Sigmoid colon (tissue), 7 donors: ENCODE measurements around the gene GRIK4. TPM values are rescaled to one million over a fixed set of nuclear protein-coding genes. Genes with fewer than 3 reads are reported as not detected.

Source experiments
- DNase-seq: peaks from one replicate; pipeline ENCODE4 v3.0.0-alpha.2; 2019
- H3K27ac ChIP-seq, 4 donors: fragments of 200-600 bp; sonication (generic); one replicate each; pipeline ENCODE4 v1.5.1; 2016 to 2019; ENCODE audit warnings: mild to moderate bottlenecking in 1 of 4
- H3K27me3 ChIP-seq, 3 donors: fragments of 200-600 bp; sonication (generic); one replicate each; pipeline ENCODE4 v1.5.1; 2019; ENCODE audit warnings: mild to moderate bottlenecking in 1 of 3
- H3K36me3 ChIP-seq, 4 donors: fragments of 200-600 bp; sonication (generic); one replicate each; pipeline ENCODE4 v1.5.1; 2016 to 2019
- H3K4me1 ChIP-seq, 4 donors: fragments of 200-600 bp; sonication (generic); one replicate each; pipeline ENCODE4 v1.5.1; 2017 to 2019
- H3K4me3 ChIP-seq, 4 donors: fragments of 200-600 bp; sonication (generic); one replicate each; pipeline ENCODE4 v1.5.1; 2017 to 2019; ENCODE audit warnings: mild to moderate bottlenecking in 2 of 4, moderate library complexity in 1 of 4
- H3K9me3 ChIP-seq, 4 donors: fragments of 200-600 bp in 3 of 4; sonication (generic) in 3 of 4; one replicate each; pipeline versions ENCODE4 v1.5.1 to v1.6.1; 2013 to 2019
- EP300 ChIP-seq, 4 donors: sonication (generic); formaldehyde crosslinking; IDR thresholded peaks; one replicate each; pipeline ENCODE4 v1.6.1; 2017; ENCODE audit warnings: antibody characterized with exemption in 4 of 4
- POLR2A ChIP-seq, 2 donors: fragments of 450-650 bp; IDR thresholded peaks; one replicate each; pipeline ENCODE4 v1.6.1; 2016; ENCODE audit warnings: antibody characterized with exemption in 2 of 2, mild to moderate bottlenecking in 2 of 2, moderate library complexity in 2 of 2
- POLR2AphosphoS5 ChIP-seq, 4 donors: sonication (generic); formaldehyde crosslinking; IDR thresholded peaks; one replicate each; pipeline ENCODE4 v1.6.1; 2017; ENCODE audit warnings: antibody characterized with exemption in 4 of 4
- WGBS, 2 donors: extraction: QIAGEN DNeasy Blood & Tissue Kit; methylation state at CpG; one replicate each; pipeline ENCODE4 v1.1.7; 2013; 5-methylcytosine and 5-hydroxymethylcytosine counted together
- intact Hi-C: fragments of 100-400 bp; cut with DNase I; formaldehyde crosslinking; loops from one replicate; pipeline ENCODE4 v1.15.1; 2023
- polyA plus RNA-seq, 3 donors: library from polyadenylated mRNA; stranded (reverse); fragments of 200-250 nt; gene quantifications; one replicate each; pipeline ENCODE4 v1.2.3, GENCODE V29; 2013
- total RNA-seq, 4 donors: library from RNA; depleted of rRNA; stranded (reverse); fragments of >200 nt; gene quantifications; one replicate each; pipeline ENCODE4 v1.1.0, GENCODE V29; 2016
- TF ChIP-seq, protein P1 (sequence below), 4 experiments: fragments of 450-650 bp in 3 of 4; fragments of 200-600 bp in 1 of 4; IDR thresholded peaks; one replicate each; pipeline ENCODE4 v1.5.1; 2016 to 2019; ENCODE audit warnings: antibody characterized with exemption in 4 of 4, mild to moderate bottlenecking in 3 of 4, moderate library complexity in 2 of 4
- donor health status: healthy with polysubstance abuse.
- donor health status: Bipolar disorder and iron deficiency.
- donor health status: healthy.

The GRIK4 gene
- total and polyA plus RNA-seq, 7 donors, result 0.10 to 0.36 (median 0.27) TPM; not detected in 4

DNA sequence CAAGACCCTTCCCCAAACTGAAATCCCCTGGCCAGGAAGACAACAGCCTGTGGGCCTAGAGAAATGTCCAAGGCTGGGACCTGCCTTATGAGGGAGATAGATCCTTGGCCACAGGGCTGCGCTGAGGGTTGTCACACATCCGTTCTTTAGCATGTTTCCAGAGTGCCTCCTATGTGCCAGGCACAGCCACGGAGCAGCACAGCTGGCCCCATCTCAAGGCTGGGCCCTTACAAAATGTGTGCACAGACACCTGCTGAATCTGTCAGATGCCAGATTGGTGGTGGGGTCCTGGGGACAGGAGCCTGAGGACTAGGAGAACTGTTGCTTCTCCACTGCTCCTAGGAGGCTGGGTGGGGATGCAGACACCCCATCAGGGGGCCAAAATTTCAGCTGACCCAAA, 11.2 kb downstream of the GRIK4 start:
- TF ChIP-seq POLR2A (IDR thresholded peaks at IDR 0.05) (no peak), EP300 (IDR thresholded peaks at IDR 0.05) (no peak), POLR2AphosphoS5 (IDR thresholded peaks at IDR 0.05) (no peak)
- TF ChIP-seq, protein P1, sequence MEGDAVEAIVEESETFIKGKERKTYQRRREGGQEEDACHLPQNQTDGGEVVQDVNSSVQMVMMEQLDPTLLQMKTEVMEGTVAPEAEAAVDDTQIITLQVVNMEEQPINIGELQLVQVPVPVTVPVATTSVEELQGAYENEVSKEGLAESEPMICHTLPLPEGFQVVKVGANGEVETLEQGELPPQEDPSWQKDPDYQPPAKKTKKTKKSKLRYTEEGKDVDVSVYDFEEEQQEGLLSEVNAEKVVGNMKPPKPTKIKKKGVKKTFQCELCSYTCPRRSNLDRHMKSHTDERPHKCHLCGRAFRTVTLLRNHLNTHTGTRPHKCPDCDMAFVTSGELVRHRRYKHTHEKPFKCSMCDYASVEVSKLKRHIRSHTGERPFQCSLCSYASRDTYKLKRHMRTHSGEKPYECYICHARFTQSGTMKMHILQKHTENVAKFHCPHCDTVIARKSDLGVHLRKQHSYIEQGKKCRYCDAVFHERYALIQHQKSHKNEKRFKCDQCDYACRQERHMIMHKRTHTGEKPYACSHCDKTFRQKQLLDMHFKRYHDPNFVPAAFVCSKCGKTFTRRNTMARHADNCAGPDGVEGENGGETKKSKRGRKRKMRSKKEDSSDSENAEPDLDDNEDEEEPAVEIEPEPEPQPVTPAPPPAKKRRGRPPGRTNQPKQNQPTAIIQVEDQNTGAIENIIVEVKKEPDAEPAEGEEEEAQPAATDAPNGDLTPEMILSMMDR (IDR thresholded peaks at IDR 0.05), result no peak
- Histone ChIP-seq H3K36me3 (no peaks in the 10 kb centered on the region), H3K27me3 (no peaks in the 10 kb centered on the region), H3K4me1 (peaks cover 0 to 4% (median 0%) of the 10 kb centered on the region in 4 donors), H3K27ac (no peak overlapping the region), H3K4me3 (no peak overlapping the region), H3K9me3 (no peaks in the 10 kb centered on the region)
- WGBS, 2 donors, result 39 to 75% methylated on average over 3 of the region's 3 CpGs
- intact Hi-C loops, result no loop called here
- peak; percentile 19 for DNase-seq

DNA sequence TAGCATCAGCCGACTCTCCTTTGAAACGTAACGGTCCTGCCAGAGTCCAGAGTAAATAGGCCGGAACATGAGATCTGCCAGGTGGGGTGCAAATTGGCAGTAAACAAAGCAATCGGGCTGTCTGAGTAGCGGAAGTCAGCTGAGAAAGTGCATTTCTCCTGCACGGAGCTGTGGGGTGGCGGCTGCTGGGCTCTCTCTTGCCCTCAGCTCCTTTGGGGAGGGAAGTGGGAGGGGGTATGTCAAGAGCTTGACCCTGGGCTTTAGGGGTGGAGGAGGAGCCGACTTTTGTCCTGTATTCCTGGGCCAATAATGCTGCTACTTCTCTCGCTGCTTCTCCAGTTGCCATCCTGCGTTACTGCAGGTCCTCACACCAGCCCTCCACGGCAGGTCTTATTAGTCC, 11.6 kb downstream of the GRIK4 start:
- peaks cover 0 to 4% (median 0%) of the 10 kb centered on the region in 4 donors for H3K4me1 ChIP-seq
- intact Hi-C loops, result no loop called here
- H3K4me3 ChIP-seq, result no peak overlapping the region
- 9 to 41% methylated on average over 12 of the region's 12 CpGs for WGBS, 2 donors
- H3K36me3 ChIP-seq, result no peaks in the 10 kb centered on the region
- DNase-seq, result peak; percentile 26
- TF ChIP-seq, protein P1 (IDR thresholded peaks at IDR 0.05), result no peak
- TF ChIP-seq POLR2AphosphoS5 (IDR thresholded peaks at IDR 0.05) (no peak), EP300 (IDR thresholded peaks at IDR 0.05) (no peak), POLR2A (IDR thresholded peaks at IDR 0.05) (no peak)
- no peak overlapping the region for H3K27ac ChIP-seq
- no peaks in the 10 kb centered on the region for H3K9me3 ChIP-seq
- no peaks in the 10 kb centered on the region for H3K27me3 ChIP-seq

DNA sequence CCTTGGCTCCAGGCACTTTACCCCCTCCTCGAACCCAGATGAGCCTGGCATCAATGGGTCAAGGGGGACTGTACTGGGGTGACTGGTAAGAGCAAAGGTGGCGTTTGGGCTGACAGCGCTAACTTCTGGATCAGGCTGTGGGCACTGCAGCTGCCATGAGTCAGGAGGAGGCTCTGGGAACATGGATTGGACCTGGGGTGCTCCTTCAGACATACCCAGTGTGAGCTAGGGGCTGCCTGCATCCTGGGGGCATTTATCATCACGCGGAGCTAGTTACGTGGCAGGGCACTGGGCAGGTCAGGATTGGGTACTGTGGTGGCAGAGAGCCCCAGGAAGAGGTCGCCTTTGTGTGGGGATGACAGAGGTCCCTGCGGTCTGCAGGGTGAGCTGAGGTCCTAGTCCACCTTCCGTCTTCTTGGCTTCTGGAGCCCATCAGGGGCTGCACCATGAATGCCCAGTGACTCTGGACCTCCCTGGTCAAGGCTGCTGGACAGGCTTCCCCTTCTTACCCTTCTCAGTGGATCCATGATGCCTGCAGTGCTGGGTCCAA, 13.1 kb downstream of the GRIK4 start:
- TF ChIP-seq POLR2A (IDR thresholded peaks at IDR 0.05) (no peak), POLR2AphosphoS5 (IDR thresholded peaks at IDR 0.05) (no peak), EP300 (IDR thresholded peaks at IDR 0.05) (no peak)
- TF ChIP-seq, protein P1 (IDR thresholded peaks at IDR 0.05), result no peak
- Histone ChIP-seq H3K4me1 (peaks cover 0 to 4% (median 0%) of the 10 kb centered on the region in 4 donors), H3K4me3 (no peak overlapping the region), H3K36me3 (no peaks in the 10 kb centered on the region), H3K9me3 (no peaks in the 10 kb centered on the region), H3K27ac (no peak overlapping the region), H3K27me3 (peaks cover 0 to 9% (median 0%) of the 10 kb centered on the region in 3 donors)
- WGBS, 2 donors, result 74 to 93% methylated on average over 9 of the region's 9 CpGs
- intact Hi-C loops, result no loop called here
- peak; percentile 40 for DNase-seq

DNA sequence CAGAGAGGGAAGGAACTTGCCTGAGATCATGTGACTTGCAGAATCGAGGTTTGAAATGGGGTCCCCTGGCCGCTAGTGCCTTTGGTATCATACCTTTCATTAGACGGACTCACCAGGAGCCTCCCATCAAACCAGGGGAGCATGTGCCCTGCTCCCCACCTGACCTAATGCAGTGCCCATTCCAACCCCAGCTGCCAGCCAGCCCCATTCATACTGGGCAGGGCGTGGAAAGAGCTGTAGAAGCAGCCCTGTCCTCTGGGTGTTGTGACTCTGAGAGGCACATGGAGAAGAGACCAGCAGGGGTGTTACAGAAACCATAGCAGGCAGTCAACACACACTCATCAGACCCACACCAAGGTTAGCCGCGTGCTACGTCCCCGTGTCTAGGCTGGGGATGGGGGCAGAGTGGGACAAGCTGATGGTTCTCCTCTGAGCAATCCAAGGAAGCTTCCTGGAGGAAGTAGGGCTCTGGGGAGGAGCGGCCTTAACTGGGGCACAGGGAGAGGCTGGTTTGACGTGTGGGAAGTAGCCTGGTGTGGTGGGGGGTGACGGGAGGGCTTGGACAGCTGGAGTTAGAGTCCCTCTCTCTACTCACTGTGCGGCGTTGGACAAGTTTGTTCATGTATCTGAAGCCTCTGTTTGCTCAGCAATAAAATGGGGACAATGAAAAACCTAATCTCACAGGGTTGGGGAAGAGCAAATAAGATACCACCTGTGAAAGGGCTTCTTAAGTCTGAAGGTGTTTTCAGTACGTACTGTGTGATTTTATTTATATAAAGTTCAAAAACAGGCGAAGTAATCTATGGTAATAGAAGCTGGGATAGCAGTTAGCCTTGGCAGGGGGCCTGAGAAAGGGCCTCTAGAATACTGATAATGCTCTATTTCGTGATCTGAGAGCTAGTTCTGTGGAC, 14.0 kb downstream of the GRIK4 start:
- Histone ChIP-seq H3K36me3 (no peaks in the 10 kb centered on the region), H3K9me3 (no peaks in the 10 kb centered on the region), H3K27me3 (peaks cover 0 to 9% (median 0%) of the 10 kb centered on the region in 3 donors), H3K4me3 (no peak overlapping the region), H3K27ac (no peak overlapping the region), H3K4me1 (peaks cover 0 to 4% (median 0%) of the 10 kb centered on the region in 4 donors)
- WGBS, 2 donors, result 19 to 63% methylated on average over 16 of the region's 16 CpGs
- peak; percentile 44 for DNase-seq
- intact Hi-C loops, result no loop called here
- TF ChIP-seq EP300 (IDR thresholded peaks at IDR 0.05), result no peak
- TF ChIP-seq POLR2A (IDR thresholded peaks at IDR 0.05), result no peak

DNA sequence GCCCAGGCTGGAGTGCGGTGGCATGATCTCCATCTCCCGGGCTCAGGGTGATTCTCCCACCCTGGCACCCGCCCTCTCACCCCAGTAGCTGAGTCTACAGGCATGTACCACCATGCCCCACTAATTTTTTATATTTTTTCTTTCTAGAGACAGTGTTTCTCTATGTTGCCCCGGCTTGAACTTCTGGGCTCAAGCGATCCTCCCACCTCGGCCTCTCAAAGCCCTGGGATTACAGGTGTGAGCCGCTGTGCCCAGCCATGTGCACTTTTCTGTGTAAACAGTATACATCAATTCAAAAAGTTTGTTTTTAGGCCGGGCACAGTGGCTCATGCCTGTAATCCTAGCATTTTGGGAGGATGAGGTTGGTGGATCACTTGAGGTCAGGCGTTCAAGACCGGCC, 14.7 kb downstream of the GRIK4 start:
- Histone ChIP-seq H3K27ac (no peak overlapping the region), H3K9me3 (no peaks in the 10 kb centered on the region), H3K36me3 (no peaks in the 10 kb centered on the region), H3K27me3 (peaks cover 0 to 11% (median 0%) of the 10 kb centered on the region in 3 donors), H3K4me3 (no peak overlapping the region), H3K4me1 (peaks cover 0 to 4% (median 0%) of the 10 kb centered on the region in 4 donors)
- intact Hi-C loops, result no loop called here
- DNase-seq, result no peak
- 21 to 75% methylated on average over 10 of the region's 10 CpGs for WGBS, 2 donors
- TF ChIP-seq POLR2AphosphoS5 (IDR thresholded peaks at IDR 0.05), result no peak
- TF ChIP-seq, protein P1 (IDR thresholded peaks at IDR 0.05), result no peak
- TF ChIP-seq EP300 (IDR thresholded peaks at IDR 0.05), result no peak
- TF ChIP-seq POLR2A (IDR thresholded peaks at IDR 0.05), result no peak
